ACC112 (cell line): Measurements from ENCODE around the gene ZFHX3.

Experiments used
- H2AFZ ChIP-seq: fragments of 200-600 bp; sonication (generic); one replicate; pipeline ENCODE4 v1.6.0; 2017; ENCODE audit warnings: antibody characterized with exemption, low read length; ENCODE audit not compliant: unreplicated experiment
- H3K27ac ChIP-seq: fragments of 200-600 bp; sonication (generic); 2 replicates; pipeline ENCODE4 v1.5.1; 2014; ENCODE audit warnings: low read depth, mild to moderate bottlenecking, antibody characterized with exemption, low read length, moderate library complexity
- H3K27me3 ChIP-seq: fragments of 200-600 bp; sonication (generic); 2 replicates; pipeline ENCODE4 v1.6.1; 2014; ENCODE audit warnings: mild to moderate bottlenecking, antibody characterized with exemption, low read length, moderate library complexity, mixed read lengths; ENCODE audit not compliant: insufficient read depth
- H3K36me3 ChIP-seq: fragments of 200-600 bp; sonication (generic); 2 replicates; pipeline ENCODE4 v1.6.1; 2016; ENCODE audit warnings: mild to moderate bottlenecking, antibody characterized with exemption, low read length, moderate library complexity, mixed read lengths; ENCODE audit not compliant: insufficient read depth
- H3K4me1 ChIP-seq: fragments of 200-600 bp; sonication (generic); one replicate; pipeline ENCODE4 v1.6.1; 2016; ENCODE audit warnings: low read length, mixed read lengths; ENCODE audit not compliant: insufficient read depth, unreplicated experiment, control insufficient read depth
- H3K4me3 ChIP-seq: fragments of 200-600 bp; sonication (generic); 2 replicates; pipeline ENCODE4 v1.5.1; 2014; ENCODE audit warnings: mild to moderate bottlenecking, low read depth, low read length
- H3K79me2 ChIP-seq: fragments of 200-600 bp; sonication (generic); one replicate; pipeline ENCODE4 v1.6.0; 2016; ENCODE audit warnings: low read length; ENCODE audit not compliant: control insufficient read depth, unreplicated experiment, insufficient read depth

Gene ZFHX3

GRCh38 chr16:72807245-72807644 is 240.7 kb downstream of the ZFHX3 start:
- no peak overlapping the region for H3K4me3 ChIP-seq
- H3K27me3 ChIP-seq: no peaks in the 10 kb centered on the region
- no peak overlapping the region for H3K27ac ChIP-seq
- peaks cover 14% of the 10 kb centered on the region; the same call in 1 of the 2 replicates for H3K36me3 ChIP-seq
- no peaks in the 10 kb centered on the region for H3K79me2 ChIP-seq
- no peaks in the 10 kb centered on the region for H3K4me1 ChIP-seq
- H2AFZ ChIP-seq: no peak overlapping the region

- Histone ChIP-seq H3K4me1 (no peaks in the 10 kb centered on the region), H2AFZ (no peak overlapping the region), H3K36me3 (0 out of 2 replicates have a peak, but pooled peaks cover 8% of the 10 kb centered on the region), H3K27ac (no peak overlapping the region), H3K4me3 (no peak overlapping the region), H3K79me2 (no peaks in the 10 kb centered on the region), H3K27me3 (no peaks in the 10 kb centered on the region)
These were observed 242.4 kb downstream of the ZFHX3 start for GRCh38 chr16:72805486-72805885.

GRCh38 chr16:72800524-72801161 is 247.3 kb downstream of the ZFHX3 start:
- Histone ChIP-seq H3K79me2 (no peaks in the 10 kb centered on the region), H3K4me3 (no peak overlapping the region), H3K27ac (no peak overlapping the region), H3K4me1 (no peaks in the 10 kb centered on the region), H3K27me3 (no peaks in the 10 kb centered on the region), H2AFZ (no peak overlapping the region), H3K36me3 (peaks cover 12% of the 10 kb centered on the region; the same call in 1 of the 2 replicates)

- no peaks in the 10 kb centered on the region for H3K79me2 ChIP-seq
- no peak overlapping the region for H3K4me3 ChIP-seq
- no peaks in the 10 kb centered on the region for H3K4me1 ChIP-seq
- no peak overlapping the region for H3K27ac ChIP-seq
- H3K27me3 ChIP-seq: no peaks in the 10 kb centered on the region
- H2AFZ ChIP-seq: no peak overlapping the region
- peaks cover 32% of the 10 kb centered on the region for H3K36me3 ChIP-seq
These were observed 249.7 kb downstream of the ZFHX3 start for GRCh38 chr16:72798264-72798663.

- H3K27ac ChIP-seq: no peak overlapping the region
These were observed 250.3 kb downstream of the ZFHX3 start for GRCh38 chr16:72797621-72798020.

GRCh38 chr16:72796222-72796621 is 251.7 kb downstream of the ZFHX3 start:
- Histone ChIP-seq H3K36me3 (peaks cover 34% of the 10 kb centered on the region), H2AFZ (no peak overlapping the region), H3K4me1 (no peaks in the 10 kb centered on the region), H3K27ac (no peak overlapping the region), H3K27me3 (no peaks in the 10 kb centered on the region), H3K79me2 (no peaks in the 10 kb centered on the region), H3K4me3 (no peak overlapping the region)

More at GRCh38 chr16:72797621-72798020, 250.3 kb downstream of the ZFHX3 start:
- H2AFZ ChIP-seq: no peak overlapping the region
- no peaks in the 10 kb centered on the region for H3K27me3 ChIP-seq
- H3K36me3 ChIP-seq: peaks cover 34% of the 10 kb centered on the region
- no peaks in the 10 kb centered on the region for H3K79me2 ChIP-seq
- H3K4me3 ChIP-seq: no peak overlapping the region
- H3K4me1 ChIP-seq: no peaks in the 10 kb centered on the region

- H3K36me3 ChIP-seq: peaks cover 37% of the 10 kb centered on the region
- H3K4me3 ChIP-seq: no peak overlapping the region
- H3K27me3 ChIP-seq: no peaks in the 10 kb centered on the region
- no peak overlapping the region for H2AFZ ChIP-seq
- H3K4me1 ChIP-seq: no peaks in the 10 kb centered on the region
- H3K27ac ChIP-seq: no peak overlapping the region
- H3K79me2 ChIP-seq: no peaks in the 10 kb centered on the region
These were observed 252.9 kb downstream of the ZFHX3 start for GRCh38 chr16:72794986-72795385.

GRCh38 chr16:72794319-72794718 is 253.6 kb downstream of the ZFHX3 start:
- H3K4me3 ChIP-seq: no peak overlapping the region
- no peaks in the 10 kb centered on the region for H3K27me3 ChIP-seq
- no peak overlapping the region for H2AFZ ChIP-seq
- H3K79me2 ChIP-seq: no peaks in the 10 kb centered on the region
- no peaks in the 10 kb centered on the region for H3K4me1 ChIP-seq
- peaks cover 37% of the 10 kb centered on the region for H3K36me3 ChIP-seq
- no peak overlapping the region for H3K27ac ChIP-seq

GRCh38 chr16:72793716-72794115 is 254.2 kb downstream of the ZFHX3 start:
- Histone ChIP-seq H3K36me3 (peaks cover 37% of the 10 kb centered on the region), H2AFZ (no peak overlapping the region), H3K4me1 (no peaks in the 10 kb centered on the region), H3K27me3 (no peaks in the 10 kb centered on the region), H3K4me3 (no peak overlapping the region), H3K79me2 (no peaks in the 10 kb centered on the region), H3K27ac (no peak overlapping the region)

- Histone ChIP-seq H3K79me2 (no peaks in the 10 kb centered on the region), H2AFZ (no peak overlapping the region), H3K27me3 (no peaks in the 10 kb centered on the region), H3K4me1 (peaks cover 2% of the 10 kb centered on the region), H3K36me3 (peaks cover 37% of the 10 kb centered on the region), H3K4me3 (no peak overlapping the region), H3K27ac (no peak overlapping the region)
These were observed 254.9 kb downstream of the ZFHX3 start for GRCh38 chr16:72793017-72793416.

- Histone ChIP-seq H3K4me3 (no peak overlapping the region), H3K27ac (no peak overlapping the region), H3K27me3 (no peaks in the 10 kb centered on the region), H3K36me3 (peaks cover 25% of the 10 kb centered on the region), H3K79me2 (no peaks in the 10 kb centered on the region), H2AFZ (no peak overlapping the region), H3K4me1 (peaks cover 7% of the 10 kb centered on the region)
These were observed 256.1 kb downstream of the ZFHX3 start for GRCh38 chr16:72791786-72792185.
